Mucosa of descending colon (tissue), 3 donors: ENCODE measurements around the gene PIN1. TPM values are rescaled to one million over a fixed set of nuclear protein-coding genes. Genes with fewer than 3 reads are reported as not detected.
"Not testable (repeated sequence)": the region's sequence is repeated elsewhere in the genome, so short reads cannot be mapped to it uniquely, and the experiment has no call there.

Experiments
- ATAC-seq: fragments of 200-7000 bp; cut with Tn5 transposase; one replicate; pipeline ENCODE4 v1.9.1; 2020; ENCODE audit warnings: mild to moderate bottlenecking, moderate library complexity
- DNase-seq, 3 donors: peaks; one replicate each; pipeline ENCODE4 v3.0.0-alpha.2; 2020
- H3K36me3 ChIP-seq: fragments of 200-600 bp; one replicate; pipeline ENCODE4 v1.8.0; 2021; ENCODE audit warnings: low read depth, mild to moderate bottlenecking
- H3K4me1 ChIP-seq: fragments of 200-600 bp; one replicate; pipeline ENCODE4 v1.8.0; 2021; ENCODE audit warnings: low read depth, mild to moderate bottlenecking
- H3K4me3 ChIP-seq: fragments of 200-600 bp; one replicate; pipeline ENCODE4 v1.8.0; 2021; ENCODE audit warnings: mild to moderate bottlenecking
- H3K9me3 ChIP-seq: fragments of 200-600 bp; one replicate; pipeline ENCODE4 v1.8.0; 2021; ENCODE audit warnings: mild to moderate bottlenecking
- CTCF ChIP-seq: fragments of 200-600 bp; IDR thresholded peaks from one replicate; pipeline ENCODE4 v1.8.0; 2022; ENCODE audit warnings: antibody characterized with exemption, mild to moderate bottlenecking
- intact Hi-C, 2 donors: fragments of 100-400 bp; cut with DNase I in 1 of 2; cut with micrococcal nuclease in 1 of 2; formaldehyde crosslinking; loops; one replicate each; pipeline versions ENCODE4 v1.11.0 to v1.11.1; 2022; cut with DNase I, micrococcal nuclease
- total RNA-seq, 3 donors: library from RNA; stranded (reverse); fragmentation: NEBNext Ultra II Directional in 2 of 3; extraction: Animal tissue kit (Norgen Biotek cat#: 25700) in 2 of 3; gene quantifications; one replicate each; pipeline versions ENCODE4 v1.2.1 to v1.2.4, GENCODE V29; 2021 to 2023
- donor health status: DM: no; HTN: no; CAD: no; lungs with moderate emphysema.
- donor health status: DM: no; HTN: no; CAD: no.
- donor health status: DM: no; HTN: yes; CAD: no.

PIN1 gene
- total RNA-seq, 3 donors from 2014 or later: 44.5 to 64.2 (median 52.5) TPM

- Histone ChIP-seq H3K4me3 (no peak overlapping the region), H3K36me3 (no peaks in the 10 kb centered on the region), H3K9me3 (no peaks in the 10 kb centered on the region), H3K4me1 (peaks cover 8% of the 10 kb centered on the region)
- DNase-seq: no peak
- no peak for TF ChIP-seq CTCF
- no peak for ATAC-seq
- intact Hi-C loops: no loop called here
These were observed 903 bp downstream of the PIN1 start for GRCh38 chr19:9836021-9836420.

GRCh38 chr19:9838324-9838723 is 3.2 kb downstream of the PIN1 start:
- H3K4me3 ChIP-seq: no peak overlapping the region
- no peak for DNase-seq
- peaks cover 8% of the 10 kb centered on the region for H3K4me1 ChIP-seq
- no peak for ATAC-seq
- no peak for TF ChIP-seq CTCF
- no peaks in the 10 kb centered on the region for H3K36me3 ChIP-seq
- intact Hi-C loops: no loop called here
- no peaks in the 10 kb centered on the region for H3K9me3 ChIP-seq

- no peak for TF ChIP-seq CTCF
- ATAC-seq (no peak), DNase-seq (no peak)
- peaks cover 4% of the 10 kb centered on the region for H3K9me3 ChIP-seq
- H3K4me1 ChIP-seq: peaks cover 8% of the 10 kb centered on the region
- H3K4me3 ChIP-seq: no peak overlapping the region
- H3K36me3 ChIP-seq: no peaks in the 10 kb centered on the region
- intact Hi-C loops: no loop called here
These were observed 4.3 kb downstream of the PIN1 start for GRCh38 chr19:9839415-9839814.

- no peaks in the 10 kb centered on the region for H3K4me1 ChIP-seq
- H3K4me3 ChIP-seq: no peak overlapping the region
- ATAC-seq: no peak
- peaks cover 4% of the 10 kb centered on the region for H3K9me3 ChIP-seq
- no peak for TF ChIP-seq CTCF
- intact Hi-C loops: no loop called here
- H3K36me3 ChIP-seq: no peaks in the 10 kb centered on the region
- DNase-seq: no peak
These were observed 7.9 kb downstream of the PIN1 start for GRCh38 chr19:9842834-9843625.

- H3K4me3 ChIP-seq, intact Hi-C loops, ATAC-seq, DNase-seq, H3K4me1 ChIP-seq, H3K36me3 ChIP-seq, H3K9me3 ChIP-seq: not testable (repeated sequence)
These were observed 8.6 kb downstream of the PIN1 start for GRCh38 chr19:9843626-9844273.

- ATAC-seq (peak; percentile 57), DNase-seq (peak in 1 of 3 donors; percentile 37)
- H3K4me3 ChIP-seq: no peak overlapping the region
- H3K9me3 ChIP-seq: peaks cover 4% of the 10 kb centered on the region
- intact Hi-C loops: no loop called here
- no peaks in the 10 kb centered on the region for H3K4me1 ChIP-seq
- no peaks in the 10 kb centered on the region for H3K36me3 ChIP-seq
- TF ChIP-seq CTCF: no peak
These were observed 12.1 kb downstream of the PIN1 start for GRCh38 chr19:9847087-9847671.
